ENCODE data around the gene ANKS1B. TPM values are rescaled to one million over a fixed set of nuclear protein-coding genes. Genes with fewer than 3 reads are reported as not detected.

ANKS1B gene
- total RNA-seq, 1 experiment from 2014 or later = 0.11 TPM

DNA sequence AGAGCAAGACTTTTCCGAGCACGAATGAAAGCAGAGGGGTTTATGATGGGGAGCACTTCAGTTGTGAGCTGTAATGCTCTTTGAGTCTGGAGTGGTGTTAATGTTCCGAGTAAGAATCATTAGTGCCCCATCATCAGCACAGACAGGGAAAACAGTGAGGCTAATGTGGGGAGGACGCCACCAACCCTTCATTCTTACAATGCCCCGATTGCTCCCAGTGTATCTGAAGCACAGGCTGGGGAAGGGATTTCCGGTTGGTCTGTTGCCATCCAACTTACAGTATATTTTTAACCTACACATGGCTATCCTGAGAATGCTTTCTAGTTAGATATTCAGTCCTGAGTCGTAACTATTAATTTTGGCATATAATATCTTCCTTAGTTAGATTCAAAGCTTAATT is 1198.1 kb downstream of the ANKS1B start:
- no peak for DNase-seq (ENCODE audit: low read depth)

DNA sequence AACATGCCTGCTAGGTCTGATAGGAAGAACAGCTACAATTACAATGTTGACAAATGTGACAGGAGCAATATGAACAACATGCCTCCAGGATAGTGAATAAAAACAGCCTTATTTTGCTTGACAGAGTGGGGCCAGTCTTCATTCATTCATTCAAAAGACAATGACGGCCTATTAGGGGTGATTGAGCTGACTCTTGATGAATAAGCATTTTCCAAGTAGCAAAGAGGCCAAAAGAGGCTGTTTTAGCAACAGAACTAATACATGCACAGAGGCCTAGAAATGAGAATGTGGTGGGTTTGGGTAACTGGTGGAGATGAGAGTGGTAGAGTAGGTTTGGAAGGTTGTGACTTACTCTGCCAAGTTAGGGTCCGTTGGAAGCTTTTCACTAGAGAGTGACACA is 1201.3 kb downstream of the ANKS1B start:
- DNase-seq (ENCODE audit: low read depth) = no peak

DNA sequence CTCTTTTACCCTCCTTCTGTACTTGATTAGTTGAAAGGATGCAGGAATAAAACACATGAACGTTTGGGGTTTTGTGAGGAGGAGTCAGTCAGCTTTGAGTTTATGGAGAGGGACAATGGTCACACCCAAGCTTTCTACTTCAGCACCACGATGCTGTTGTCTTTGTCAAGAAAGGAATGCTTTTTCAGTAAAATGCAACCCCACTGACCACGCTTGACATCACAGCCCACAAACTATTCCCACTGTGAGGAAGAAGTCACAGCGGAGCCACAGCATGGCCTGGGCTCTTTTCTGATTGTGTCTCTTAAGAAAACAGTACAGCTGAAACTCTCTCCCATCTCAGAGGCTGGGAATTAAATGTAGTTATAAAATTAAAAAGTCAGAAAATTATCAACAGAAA is 1204.5 kb downstream of the ANKS1B start:
- DNase-seq (ENCODE audit: low read depth) = peak; percentile 7

DNA sequence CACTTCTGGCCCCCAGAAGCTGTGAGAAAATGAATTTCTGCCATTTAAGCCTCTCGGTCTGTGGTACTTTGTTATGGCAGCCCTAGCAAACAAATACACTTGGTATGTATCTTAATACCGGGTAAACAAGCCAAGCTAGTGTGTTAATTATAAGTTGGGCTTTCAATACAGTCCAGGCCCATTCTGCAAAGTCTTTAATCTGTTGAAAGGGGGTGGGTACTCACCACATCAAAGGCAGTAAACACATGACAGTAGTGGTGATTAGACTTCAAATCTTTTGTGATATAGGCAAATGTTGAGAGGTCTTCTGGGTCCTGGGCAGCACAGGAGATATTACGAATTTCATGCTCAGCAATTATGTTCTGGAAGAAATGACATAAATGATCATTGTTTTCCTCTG is 1211.9 kb downstream of the ANKS1B start:
- no peak for DNase-seq (ENCODE audit: low read depth)

DNA sequence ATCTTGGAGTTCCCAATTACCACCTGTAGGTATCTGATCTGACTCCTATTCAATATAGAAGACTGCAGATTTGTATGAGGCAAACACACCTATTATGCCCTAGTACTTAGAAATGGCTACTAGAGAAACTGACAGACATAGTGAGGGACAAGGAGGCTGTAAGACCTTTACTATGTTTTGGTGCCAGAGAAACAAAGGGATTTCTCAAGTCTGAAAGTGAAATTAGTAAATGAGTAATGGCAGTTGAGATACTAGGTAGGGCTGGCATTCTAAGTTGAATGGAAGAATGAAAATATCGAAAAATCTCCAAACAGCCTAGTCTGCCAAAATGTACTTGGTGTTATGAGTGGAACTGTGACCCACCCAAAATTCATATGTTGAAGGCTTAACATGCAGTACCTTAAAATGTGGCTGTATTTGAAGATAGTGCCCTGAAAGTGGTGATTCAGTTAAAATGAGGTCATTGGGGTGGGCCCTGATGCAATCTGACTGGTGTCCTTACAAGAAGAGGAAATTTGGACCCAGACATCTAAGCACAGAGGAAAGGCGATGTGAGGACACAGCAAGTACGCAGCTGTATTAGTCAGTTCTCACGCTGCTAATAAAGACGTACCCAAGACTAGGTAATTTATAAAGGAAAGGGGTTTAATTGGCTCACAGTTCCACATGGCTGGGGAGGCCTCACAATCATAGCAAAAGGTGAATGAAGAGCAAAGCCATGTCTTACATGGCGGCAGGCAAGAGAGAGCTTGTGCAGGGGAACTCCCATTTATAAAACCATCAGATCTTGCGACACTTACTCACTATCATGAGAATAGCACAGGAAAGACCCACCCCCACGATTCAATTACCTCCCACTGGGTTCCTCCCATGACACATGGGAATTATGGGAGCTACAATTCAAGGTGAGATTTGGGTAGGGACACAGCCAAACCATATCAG is 1212.7 kb downstream of the ANKS1B start:
- DNase-seq (ENCODE audit: low read depth) = no peak

DNA sequence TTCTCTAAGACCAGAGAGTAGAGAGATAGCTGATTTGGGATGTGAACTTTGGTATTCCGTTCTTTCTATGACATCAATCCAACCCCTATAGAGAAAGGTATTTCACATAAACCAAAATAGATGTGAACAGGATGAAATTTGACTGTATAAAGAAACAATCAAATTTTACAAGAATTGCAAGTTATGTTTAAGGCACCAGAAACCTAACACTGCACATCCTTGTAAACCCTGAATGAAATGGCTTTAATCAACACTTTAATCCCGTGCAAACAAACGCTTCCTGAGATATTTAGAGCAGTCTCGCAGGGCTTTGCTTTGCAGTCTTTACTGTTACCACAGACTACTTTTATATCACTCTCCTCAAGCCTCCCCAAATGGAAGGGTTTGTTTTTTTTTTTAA is 1214.5 kb downstream of the ANKS1B start:
- no peak for DNase-seq (ENCODE audit: low read depth)

DNA sequence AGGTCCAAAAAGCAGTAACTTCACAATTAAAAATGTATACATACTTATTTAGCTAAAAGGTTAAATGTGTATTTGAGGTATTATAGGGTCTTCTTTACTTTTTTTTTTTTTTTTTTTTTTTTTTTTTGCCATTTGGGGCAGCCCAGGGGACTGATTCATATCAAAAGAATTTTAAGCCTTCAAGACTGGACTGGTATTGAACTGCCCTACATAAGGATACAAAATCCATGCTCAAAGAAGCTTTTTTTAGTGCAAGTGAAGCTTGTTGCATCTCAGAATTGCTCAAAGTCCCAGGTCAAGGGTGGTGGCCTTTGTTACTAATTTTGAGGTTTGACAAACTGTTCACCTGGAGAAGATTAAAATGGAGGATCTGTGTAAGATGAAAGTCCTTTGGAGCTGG is 1215.7 kb downstream of the ANKS1B start:
- peak; percentile 19 for DNase-seq (ENCODE audit: low read depth)

DNA sequence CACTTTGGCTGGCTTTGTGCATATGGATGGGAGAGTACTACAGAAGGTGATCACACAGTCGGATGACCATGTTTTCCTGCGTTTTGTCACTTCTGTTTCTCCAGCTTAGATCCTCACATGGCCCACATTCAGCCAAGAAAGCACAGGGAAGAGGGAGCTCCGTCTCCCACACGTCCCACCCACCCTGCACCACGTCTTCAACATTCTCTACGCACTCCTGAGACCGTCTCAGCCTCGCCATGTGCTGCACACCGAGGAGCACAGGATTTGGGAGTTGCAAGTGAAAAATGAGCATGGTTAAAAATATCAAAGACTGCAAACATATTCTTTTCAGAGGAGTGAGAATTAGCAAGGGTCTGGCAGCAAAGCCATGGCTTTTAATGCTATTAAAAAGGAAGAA is 1217.5 kb downstream of the ANKS1B start:
- no peak for DNase-seq (ENCODE audit: low read depth)

DNA sequence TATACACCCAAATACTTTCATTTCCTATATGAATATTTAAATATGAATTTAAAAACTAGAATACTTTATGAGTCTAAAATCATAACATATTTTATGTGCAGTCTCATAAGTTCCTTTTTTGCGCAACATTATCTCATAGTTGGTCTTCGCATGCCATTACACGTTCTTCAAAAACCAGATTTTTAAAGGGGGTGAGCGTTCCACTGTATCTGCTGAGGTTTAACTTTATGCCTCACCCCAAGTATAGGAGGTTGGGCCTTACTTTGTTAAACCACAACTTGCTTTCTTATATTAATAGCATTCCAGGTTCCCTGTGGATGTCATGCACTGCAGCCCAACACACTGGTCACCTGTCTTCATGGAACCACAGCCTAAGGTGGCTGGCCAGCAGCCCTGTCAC is 1221.1 kb downstream of the ANKS1B start:
- DNase-seq (ENCODE audit: low read depth) = no peak

DNA sequence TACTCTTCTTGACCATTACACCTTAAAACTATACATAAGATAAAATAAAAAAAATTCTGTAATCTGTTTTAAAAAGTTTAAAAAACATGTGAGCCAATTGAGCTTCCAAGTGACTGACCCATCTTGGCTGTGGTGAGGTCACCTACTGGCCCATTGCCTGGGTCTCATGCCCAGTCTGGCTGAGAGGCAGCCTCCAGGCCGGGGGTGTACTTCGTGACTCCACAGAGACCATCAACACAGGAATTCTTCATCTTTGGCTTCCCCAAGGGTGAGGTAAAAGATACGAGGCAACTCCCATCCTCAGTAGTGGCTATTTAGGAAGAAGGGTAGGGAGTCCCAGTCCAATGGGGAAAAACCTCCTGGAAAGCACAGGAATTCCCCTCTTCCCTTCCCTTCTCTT is 1226.4 kb downstream of the ANKS1B start:
- DNase-seq (ENCODE audit: low read depth) = no peak

DNA sequence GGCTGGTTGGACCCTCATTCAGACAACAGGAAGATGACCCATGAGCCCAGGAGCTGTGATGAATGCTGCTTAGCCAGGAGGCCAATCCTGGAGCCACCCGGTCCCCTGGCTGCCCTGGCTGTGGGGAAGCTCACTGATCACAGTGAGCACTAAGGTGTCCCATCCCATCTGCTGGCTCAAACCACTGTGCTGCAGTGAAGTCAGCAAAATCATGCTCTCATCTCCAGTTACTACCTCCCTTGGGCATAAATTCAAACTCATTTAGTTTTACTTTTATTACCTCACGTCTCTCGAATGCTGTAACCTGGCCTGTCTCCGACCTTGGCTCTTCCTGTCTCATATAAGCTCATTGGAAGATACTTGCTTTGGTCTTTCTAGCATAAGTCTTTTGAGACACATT is 1227.3 kb downstream of the ANKS1B start:
- DNase-seq (ENCODE audit: low read depth) = no peak

DNA sequence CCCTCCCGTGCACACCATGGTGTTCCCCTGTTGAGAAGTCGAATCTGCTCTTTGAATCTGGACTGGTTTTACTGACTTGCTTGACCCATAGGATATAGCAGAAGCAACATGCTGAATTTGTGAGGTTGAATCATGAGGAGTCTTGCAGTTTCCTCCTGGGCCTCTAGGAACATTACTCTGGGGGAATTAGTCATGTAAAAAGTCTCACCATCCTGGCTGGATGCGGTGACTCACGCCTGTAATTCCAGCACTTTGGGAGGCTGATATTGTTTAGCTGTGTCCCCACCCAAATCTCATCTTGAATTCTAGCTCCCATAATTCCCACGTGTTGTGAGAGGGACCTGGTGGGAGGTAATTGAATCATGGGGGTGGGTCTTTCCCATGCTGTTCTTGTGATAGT is 1228.9 kb downstream of the ANKS1B start:
- peak; percentile 88 for DNase-seq (ENCODE audit: low read depth)

DNA sequence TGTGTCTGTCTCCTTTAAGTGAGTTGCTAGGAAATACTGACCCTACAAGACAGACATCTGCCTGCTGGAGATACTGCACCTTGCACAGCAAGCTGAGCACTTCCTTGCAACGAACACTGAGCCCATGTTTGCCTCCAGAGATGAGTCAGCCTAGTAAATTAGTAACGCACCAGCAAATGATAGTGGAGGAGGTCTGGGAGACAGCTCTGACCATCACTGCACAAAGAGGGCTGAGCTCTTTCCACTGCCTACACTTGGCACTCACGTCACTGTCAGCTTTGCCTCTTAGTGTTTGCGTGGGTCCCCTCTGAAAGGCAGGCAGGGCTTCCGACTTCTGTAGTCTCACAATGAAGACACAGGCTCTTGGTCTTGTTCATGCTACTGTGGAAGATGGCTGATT is 1230.6 kb downstream of the ANKS1B start:
- peak; percentile 63 for DNase-seq (ENCODE audit: low read depth)

DNA sequence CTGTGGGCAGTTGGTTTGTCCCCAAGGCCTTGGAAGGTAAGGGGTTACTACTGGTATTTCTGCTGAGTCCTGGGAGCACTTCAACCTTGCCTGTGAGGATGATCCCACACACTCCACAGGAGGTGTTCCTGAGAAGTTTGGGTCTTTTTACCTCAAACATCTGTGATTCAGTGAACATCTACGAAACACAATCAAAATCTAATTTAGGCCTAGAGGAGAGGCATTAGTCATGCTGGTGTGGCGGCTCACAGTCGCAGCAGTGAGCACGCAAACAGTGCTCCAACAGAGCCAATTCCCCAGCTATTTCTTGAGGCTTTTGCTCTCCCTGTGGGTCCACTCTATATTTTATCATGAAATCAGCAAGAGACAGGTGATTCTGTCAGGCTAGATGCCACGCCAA is 1232.0 kb downstream of the ANKS1B start:
- DNase-seq (ENCODE audit: low read depth) = peak; percentile 57

DNA sequence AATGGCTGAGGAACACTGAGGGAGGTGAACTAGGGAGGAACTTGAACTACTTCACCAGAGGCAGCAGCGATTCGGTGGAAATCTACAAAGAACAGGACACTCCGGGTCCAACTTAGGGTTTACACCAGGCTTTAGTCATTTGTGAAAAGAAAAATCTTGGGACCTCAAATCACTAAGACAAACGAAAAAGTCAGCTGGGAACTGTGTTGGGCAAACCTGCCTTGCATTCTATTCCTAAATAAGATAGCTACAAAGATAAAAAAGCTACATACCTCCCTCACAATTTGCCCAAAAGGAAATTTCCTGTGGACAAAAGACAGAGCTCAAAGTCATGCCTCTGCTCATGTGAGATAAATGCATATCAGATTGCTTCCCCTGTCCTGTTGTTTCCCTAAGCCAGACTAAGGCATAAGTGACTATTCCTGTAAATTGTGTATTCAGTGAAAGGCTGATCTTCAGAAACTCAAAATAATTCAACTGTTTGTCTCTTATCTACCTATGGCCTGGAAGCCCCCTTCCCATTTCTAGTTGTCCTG is 1233.1 kb downstream of the ANKS1B start:
- DNase-seq (ENCODE audit: low read depth) = no peak

DNA sequence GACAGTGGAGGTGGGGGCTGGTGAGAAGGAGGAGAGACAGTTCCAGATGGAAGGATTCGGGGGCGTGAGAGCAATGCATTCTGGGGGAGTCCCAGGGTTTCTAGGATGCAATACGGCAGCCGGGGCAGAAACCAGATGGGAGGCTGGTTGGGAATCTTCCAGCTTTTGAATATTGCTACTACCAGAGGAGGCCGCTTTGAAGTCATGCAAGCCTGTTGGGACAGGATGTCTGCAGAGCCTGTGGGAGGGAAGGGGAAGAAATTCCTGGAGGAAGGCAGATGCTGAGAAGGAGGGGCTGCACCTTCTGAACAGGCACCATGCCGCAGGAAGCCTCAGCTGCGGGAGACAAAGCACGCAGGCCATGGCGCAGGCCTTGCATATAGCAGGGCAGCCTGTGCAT is 1234.2 kb downstream of the ANKS1B start:
- no peak for DNase-seq (ENCODE audit: low read depth)

DNA sequence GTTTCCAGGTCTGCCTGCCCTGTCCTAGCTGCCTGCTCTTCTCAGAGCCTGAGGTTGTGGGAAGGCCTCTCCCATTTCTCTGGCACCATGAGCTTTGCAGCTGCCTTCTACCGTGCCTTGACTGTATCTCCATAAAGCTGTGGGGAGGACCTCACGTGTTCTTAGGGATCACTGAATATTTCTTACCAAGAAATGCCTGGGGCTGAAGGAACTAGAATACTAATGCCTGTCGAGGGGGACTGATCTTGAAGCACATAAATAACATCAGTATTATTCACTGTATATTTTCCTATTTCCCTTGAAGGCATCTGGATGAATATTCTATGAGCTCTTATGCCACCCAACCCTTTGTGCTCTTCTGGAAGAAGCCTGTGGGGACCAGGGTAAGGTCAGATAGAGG is 1236.3 kb downstream of the ANKS1B start:
- no peak for DNase-seq (ENCODE audit: low read depth)

DNA sequence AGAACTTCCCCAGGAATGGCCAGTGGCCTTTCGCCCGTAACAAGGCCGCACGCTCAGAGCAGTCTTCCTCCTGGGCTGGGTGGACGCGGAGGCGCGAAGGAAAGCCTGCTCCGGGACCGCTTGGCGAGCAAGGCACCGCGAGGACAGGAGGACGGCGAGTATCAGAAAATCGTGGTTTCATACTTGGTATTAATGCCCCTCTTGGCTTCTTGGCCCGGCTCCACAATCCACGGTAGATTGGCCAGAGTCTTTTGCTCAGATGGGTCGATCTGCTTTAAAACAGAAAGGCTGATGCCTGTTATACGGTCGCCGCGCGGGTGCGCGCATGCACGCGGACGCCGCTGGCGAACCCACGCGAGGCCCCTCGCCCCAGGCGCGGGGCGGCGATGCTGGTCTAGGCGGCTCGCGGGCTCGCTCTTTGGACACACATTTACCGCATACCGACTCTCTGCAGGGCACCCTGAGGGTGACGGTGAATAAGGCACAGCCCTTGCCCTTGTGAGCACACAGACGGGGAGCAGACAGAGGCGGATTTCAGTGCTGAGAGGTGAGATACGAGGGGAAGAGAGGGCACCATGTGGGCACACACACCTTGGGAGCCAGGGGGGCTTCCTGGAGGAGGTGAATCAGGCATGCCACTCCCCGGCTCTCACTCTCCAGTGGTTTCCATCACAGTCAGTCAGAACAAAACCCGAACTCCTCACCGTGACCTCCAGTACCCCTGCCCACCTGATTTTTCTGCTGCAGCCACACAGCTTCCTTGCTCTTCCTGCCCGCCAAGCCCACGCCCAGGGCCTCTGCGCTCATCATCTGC is 1239.0 kb downstream of the ANKS1B start:
- DNase-seq (ENCODE audit: low read depth) = no peak

DNA sequence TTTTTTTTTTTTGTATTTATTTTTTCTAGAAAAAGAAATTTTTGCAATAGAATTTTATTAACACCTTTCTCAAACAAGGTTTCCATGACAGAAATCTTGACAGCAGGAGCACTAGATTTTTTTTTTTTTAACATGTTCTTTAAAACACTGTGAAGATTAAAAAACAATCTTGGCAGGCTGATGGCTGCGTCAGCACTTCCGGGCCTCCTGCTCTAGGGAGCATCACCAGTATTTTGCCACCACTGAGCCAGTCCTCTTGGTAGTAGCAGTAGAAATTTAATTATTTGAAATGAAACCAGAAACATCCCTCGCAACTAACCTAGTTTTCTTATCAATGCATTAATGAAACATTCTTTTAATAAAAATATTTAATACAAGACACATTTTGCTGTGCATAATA is 1240.1 kb downstream of the ANKS1B start:
- no peak for DNase-seq (ENCODE audit: low read depth)

DNA sequence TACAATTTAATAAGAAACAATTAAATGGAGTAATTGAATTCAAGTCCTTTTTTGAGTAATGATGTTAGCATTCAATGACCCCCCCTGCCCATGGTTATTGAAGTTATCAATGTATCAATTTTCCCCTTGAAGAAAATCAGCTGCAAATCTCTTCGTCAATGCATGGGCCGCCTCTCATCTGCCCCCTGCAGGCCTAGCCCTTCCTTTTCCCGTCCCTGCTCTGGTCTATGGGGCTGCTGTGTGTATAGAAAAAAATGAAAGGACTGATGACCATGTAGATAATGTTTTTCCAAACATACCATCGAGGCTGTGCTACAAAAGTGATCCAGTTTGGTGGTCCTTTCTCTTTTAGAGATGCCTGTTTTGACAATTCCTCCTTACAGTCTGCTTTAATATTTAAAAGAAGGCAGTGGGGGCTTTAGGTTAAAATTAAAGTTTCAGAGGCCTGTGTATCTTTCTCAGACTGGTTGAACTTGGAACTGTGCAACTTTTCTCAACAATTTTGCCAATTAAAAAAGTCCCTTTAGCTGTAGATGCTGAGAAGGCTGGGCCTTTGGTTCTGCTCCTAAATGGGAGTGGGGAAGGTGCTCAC is 1241.3 kb downstream of the ANKS1B start:
- DNase-seq (ENCODE audit: low read depth) = no peak

DNA sequence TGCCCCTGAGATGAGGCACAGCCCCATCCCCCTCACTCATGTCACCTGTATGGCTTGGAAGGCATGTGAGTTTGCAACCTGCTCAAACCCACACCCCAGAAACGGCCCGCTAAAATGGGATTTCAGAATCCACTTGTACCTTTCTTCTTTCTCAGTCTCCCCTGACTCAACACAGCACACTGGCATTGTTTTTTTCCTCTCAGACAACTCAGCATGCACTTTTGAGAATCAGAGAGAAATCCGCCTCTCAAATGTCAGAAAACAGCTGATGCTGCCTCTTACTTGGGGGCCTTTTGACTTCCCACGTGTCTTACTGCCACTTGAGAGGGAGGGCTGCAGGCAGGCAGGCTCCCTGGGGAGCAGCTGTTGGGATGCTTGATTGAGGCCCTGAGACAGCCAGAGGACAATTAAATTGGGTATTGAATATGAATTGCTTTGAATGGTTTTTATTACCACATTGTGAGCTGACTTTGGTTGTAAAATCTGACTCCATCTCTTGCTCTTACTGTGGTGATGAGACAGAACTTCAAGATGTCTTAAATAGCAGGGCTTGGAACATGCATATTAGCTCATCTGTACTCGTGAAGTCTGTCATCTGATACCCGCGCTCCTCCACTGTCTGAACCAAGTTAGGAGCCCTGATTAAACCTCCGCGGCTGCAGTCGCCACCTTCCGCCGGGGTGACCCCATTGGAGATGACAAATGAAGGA is 1243.0 kb downstream of the ANKS1B start:
- DNase-seq (ENCODE audit: low read depth) = peak; percentile 30

DNA sequence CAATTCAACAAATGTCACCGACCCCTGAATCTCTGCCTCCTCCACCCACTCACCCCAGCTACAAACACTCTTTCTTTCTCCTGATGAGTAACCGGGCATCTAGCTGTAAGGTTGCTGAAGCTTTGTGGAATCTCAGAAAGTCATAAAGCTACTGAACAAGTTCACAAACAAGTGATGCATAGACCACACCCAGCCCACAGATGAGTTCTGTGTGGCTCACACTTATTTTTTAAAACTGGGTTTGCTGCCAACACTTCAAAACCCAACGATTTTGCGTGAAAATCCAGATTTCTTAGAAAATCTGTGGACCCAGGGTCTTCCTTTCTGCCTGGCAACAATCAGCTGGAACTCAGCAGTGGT is 1243.6 kb downstream of the ANKS1B start:
- no peak for DNase-seq (ENCODE audit: low read depth)
